HCT116 (cell line): Measurements from ENCODE around the gene TJP1. TPM values are rescaled to one million over a fixed set of nuclear protein-coding genes. Genes with fewer than 3 reads are reported as not detected.
"Not testable (repeated sequence)": the region's sequence is repeated elsewhere in the genome, so short reads cannot be mapped to it uniquely, and the experiment has no call there.

ENCODE experiments used
- ATAC-seq: fragments of 200-7000 bp; cut with Tn5 transposase; 2 replicates; pipeline ENCODE4 v1.9.1; 2020; ENCODE audit warnings: mild to moderate bottlenecking, moderate library complexity
- BruUV-seq: library from RNA; stranded (reverse); fragments of 400-500 nt; replicated peaks from 2 replicates; lab custom pipeline; 2021; lab: Mats Ljungman, UMichigan
- CTCF ChIA-PET: fragments of 300-600 bp; sonication (Branson Sonifier 250); formaldehyde crosslinking; loops from one replicate; lab custom pipeline; 2021; ENCODE audit warnings: antibody characterized with exemption; lab: Charles Lee
- POLR2A ChIA-PET: fragments of 300-600, 350-600 bp; sonication (Branson Sonifier 250); formaldehyde crosslinking; loops from one replicate; lab custom pipeline; 2021; ENCODE audit warnings: antibody characterized with exemption; lab: Charles Lee
- RAD21 ChIA-PET, 2 experiments: fragments of 300-600 bp; sonication (Branson Sonifier 250); formaldehyde crosslinking; loops; one replicate each; lab custom pipeline; 2023; ENCODE audit warnings: low total read pairs in 2 of 2; ENCODE audit not compliant: uncharacterized antibody in 2 of 2, unreplicated experiment in 2 of 2, low non-redundant PET in 1 of 2; lab: Charles Lee
- DNase-seq: peaks from one replicate; pipeline ENCODE4 v3.0.0-alpha.2; 2010; ENCODE audit warnings: low read depth, low spot score
- H2AFZ ChIP-seq: fragments of 200-600 bp; shearing (Covaris generic), sonication (generic); 2 replicates; pipeline ENCODE4 v1.6.1; 2017; ENCODE audit warnings: low read depth, mixed run types, mixed read lengths, antibody characterized with exemption, low read length; ENCODE audit not compliant: poor library complexity, severe bottlenecking
- H3K27ac ChIP-seq: 2 replicates; pipeline ENCODE4 v1.5.1; 2012; ENCODE audit warnings: low read depth, low read length
- H3K27me3 ChIP-seq: fragments of 200-600 bp; sonication (generic); 2 replicates; pipeline ENCODE4 v1.6.1; 2016; ENCODE audit warnings: mixed run types, low read length, mixed read lengths; ENCODE audit not compliant: insufficient read depth
- H3K36me3 ChIP-seq, 2 experiments: fragments of 200-500 bp in 1 of 2; fragments of 200-600 bp in 1 of 2; sonication (Bioruptor generic) in 1 of 2; sonication (generic) in 1 of 2; 2 replicates each; pipeline versions ENCODE4 v1.5.1 to v1.6.1; 2014 to 2016; ENCODE audit warnings: low read length in 2 of 2, inconsistent platforms in 1 of 2, mixed read lengths in 1 of 2, mixed run types in 1 of 2; ENCODE audit not compliant: insufficient read depth in 2 of 2, control insufficient read depth in 1 of 2
- H3K4me1 ChIP-seq, 2 experiments: fragments of 200-600 bp in 1 of 2; sonication (generic) in 1 of 2; 2 replicates each; pipeline versions ENCODE4 v1.5.1 to v1.6.1; 2012 to 2017; ENCODE audit warnings: low read length in 2 of 2, inconsistent platforms in 1 of 2, mild to moderate bottlenecking in 1 of 2, mixed read lengths in 1 of 2, mixed run types in 1 of 2, moderate library complexity in 1 of 2; ENCODE audit not compliant: insufficient read depth in 2 of 2, control insufficient read depth in 1 of 2
- H3K4me2 ChIP-seq: fragments of 200-600 bp; sonication (generic); 2 replicates; pipeline ENCODE4 v1.6.1; 2017; ENCODE audit warnings: mixed run types, low read length, mixed read lengths
- H3K4me3 ChIP-seq, 2 experiments: fragments of 200-600 bp in 1 of 2; sonication (generic) in 1 of 2; replicated peaks in 1 of 2; 2 replicates each; pipeline ENCODE4 v1.5.1; 2011 to 2016; ENCODE audit warnings: low read length in 2 of 2, control low read depth in 1 of 2, low read depth in 1 of 2, mild to moderate bottlenecking in 1 of 2, mixed read lengths in 1 of 2, mixed run types in 1 of 2
- H3K79me2 ChIP-seq: fragments of 200-600 bp; sonication (generic); 2 replicates; pipeline ENCODE4 v1.6.1; 2017; ENCODE audit warnings: mild to moderate bottlenecking, mixed run types, low read length, moderate library complexity, mixed read lengths; ENCODE audit not compliant: insufficient read depth
- H3K9ac ChIP-seq: fragments of 200-600 bp; sonication (generic); 2 replicates; pipeline ENCODE4 v1.6.1; 2016; ENCODE audit warnings: low read length, mixed read lengths
- H3K9me2 ChIP-seq: fragments of 200-600 bp; sonication (generic), shearing (Covaris generic); 2 replicates; pipeline ENCODE4 v1.6.1; 2017; ENCODE audit warnings: mixed run types, mild to moderate bottlenecking, moderate library complexity; ENCODE audit not compliant: insufficient read depth
- H3K9me3 ChIP-seq, 2 experiments: fragments of 200-500 bp in 1 of 2; fragments of 200-600 bp in 1 of 2; sonication (Bioruptor generic) in 1 of 2; sonication (generic) in 1 of 2; 2 replicates each; pipeline ENCODE4 v1.6.1; 2014 to 2017; ENCODE audit warnings: low read length in 2 of 2, mixed read lengths in 2 of 2, inconsistent platforms in 1 of 2, low read depth in 1 of 2, mild to moderate bottlenecking in 1 of 2, mixed run types in 1 of 2, moderate library complexity in 1 of 2; ENCODE audit not compliant: control insufficient read depth in 1 of 2, insufficient read depth in 1 of 2
- H4K20me1 ChIP-seq: fragments of 200-600 bp; sonication (generic), shearing (Covaris generic); 2 replicates; pipeline ENCODE4 v1.6.1; 2017; ENCODE audit warnings: mixed run types, mild to moderate bottlenecking, moderate library complexity; ENCODE audit not compliant: insufficient read depth
- EGR1 ChIP-seq: IDR thresholded peaks from 2 replicates; pipeline ENCODE4 v1.6.1; 2012; ENCODE audit warnings: low read depth
- TCF7L2 ChIP-seq: IDR thresholded peaks from 2 replicates; pipeline ENCODE4 v1.7.0; 2011; ENCODE audit warnings: borderline replicate concordance, inconsistent platforms; ENCODE audit not compliant: insufficient read depth, insufficient read length; ENCODE audit errors: extremely low read depth
- YY1 ChIP-seq: IDR thresholded peaks from 2 replicates; pipeline ENCODE4 v1.6.1; 2011; ENCODE audit warnings: low read length, low read depth, moderate library complexity, mild to moderate bottlenecking; ENCODE audit not compliant: insufficient replicate concordance; ENCODE audit errors: extremely low read depth
- intact Hi-C: fragments of 100-400 bp; cut with micrococcal nuclease; formaldehyde crosslinking; loops from 2 replicates; pipeline ENCODE4 v1.10.0; 2022
- total RNA-seq: library from RNA; stranded (reverse); gene quantifications from one replicate; pipeline ENCODE4 v1.2.1, GENCODE V29; 2021; ENCODE audit not compliant: unreplicated experiment

TJP1 gene
- total RNA-seq, 1 experiment from 2014 or later, result 83.6 TPM

DNA sequence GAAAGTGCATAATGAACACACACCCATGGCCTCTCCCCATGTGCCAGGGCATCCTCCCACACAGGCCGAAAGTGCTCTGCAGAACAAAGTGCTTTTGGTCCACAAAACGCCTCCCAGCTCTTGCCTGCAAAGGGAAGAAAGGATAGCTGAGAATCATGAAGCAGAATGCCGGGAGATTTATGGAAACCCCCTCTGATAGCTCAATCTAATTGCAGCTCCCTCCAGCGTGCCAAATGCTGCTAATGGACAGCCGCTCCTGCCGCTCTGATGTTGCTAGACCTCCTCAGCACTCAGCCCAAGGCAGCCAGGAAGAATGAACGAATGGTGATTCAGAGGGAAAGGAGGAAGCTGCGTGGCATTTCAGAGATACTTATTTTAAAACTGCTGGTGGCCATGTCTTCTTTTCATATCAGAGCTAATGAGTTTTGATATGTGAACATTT lies 145.3 kb downstream of the TJP1 start:
- H4K20me1 ChIP-seq, result no peaks in the 10 kb centered on the region
- TF ChIP-seq TCF7L2 (no peak), YY1 (no peak), EGR1 (no peak)
- CTCF ChIA-PET, result no interaction called here
- POLR2A ChIA-PET, result no interaction called here
- H3K4me2 ChIP-seq, result no peak overlapping the region
- RAD21 ChIA-PET, result no interaction called here
- no peaks in the 10 kb centered on the region for H3K79me2 ChIP-seq
- BruUV-seq, result no TSS peak
- no peak overlapping the region for H3K27ac ChIP-seq
- H3K27me3 ChIP-seq, result no peaks in the 10 kb centered on the region
- H3K9me2 ChIP-seq, result no peaks in the 10 kb centered on the region
- H3K36me3 ChIP-seq, result no peaks in the 10 kb centered on the region
- no peak overlapping the region for H3K9ac ChIP-seq
- no peak overlapping the region for H2AFZ ChIP-seq
- H3K4me1 ChIP-seq, result no peaks in the 10 kb centered on the region
- H3K4me3 ChIP-seq, result no peak overlapping the region
- intact Hi-C loops, result no loop called here
- ATAC-seq (no peak), DNase-seq (no peak)
- H3K9me3 ChIP-seq, result no peaks in the 10 kb centered on the region

DNA sequence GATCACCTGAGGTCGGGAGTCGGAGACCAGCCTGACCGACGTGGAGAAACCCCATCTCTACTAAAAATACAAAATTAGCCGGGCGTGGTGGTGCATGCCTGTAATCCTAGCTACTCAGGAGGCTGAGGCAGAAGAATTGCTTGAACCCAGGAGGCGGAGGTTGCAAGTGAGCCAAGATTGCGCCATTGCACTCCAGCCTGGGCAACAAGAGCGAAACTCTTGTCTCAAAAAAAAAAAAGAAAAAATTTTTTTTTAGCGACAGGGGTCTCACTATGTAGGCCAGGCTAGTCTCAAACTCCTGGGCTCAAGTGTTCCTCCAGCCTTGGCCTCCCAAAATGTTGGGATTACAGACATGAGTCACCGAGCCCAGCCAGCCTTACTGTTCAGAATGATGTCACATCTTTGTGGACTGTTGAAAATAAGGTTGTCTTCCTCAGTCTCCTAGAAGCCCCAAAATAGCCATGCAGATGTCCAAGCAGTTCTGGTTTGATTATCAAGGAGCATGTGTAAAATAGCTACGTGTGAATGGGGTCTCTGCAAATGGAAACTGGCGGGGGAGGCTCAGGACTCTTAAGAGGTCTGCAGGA lies 145.8 kb downstream of the TJP1 start:
- H3K27ac ChIP-seq, DNase-seq, H3K36me3 ChIP-seq, CTCF ChIA-PET, intact Hi-C loops, H3K9me3 ChIP-seq, H3K9ac ChIP-seq, H3K27me3 ChIP-seq, H3K4me3 ChIP-seq, ATAC-seq, RAD21 ChIA-PET, BruUV-seq, H3K4me2 ChIP-seq, POLR2A ChIA-PET, H4K20me1 ChIP-seq, H2AFZ ChIP-seq, H3K4me1 ChIP-seq, H3K9me2 ChIP-seq, H3K79me2 ChIP-seq: not testable (repeated sequence)
